Calu3 (cell line): ENCODE data around the gene ABHD15. TPM values are rescaled to one million over a fixed set of nuclear protein-coding genes. Genes with fewer than 3 reads are reported as not detected.

ENCODE experiments used
- BruUV-seq: library from RNA; stranded (reverse); fragments of 400-500 nt; replicated peaks from 2 replicates; lab custom pipeline; 2021; lab: Mats Ljungman, UMichigan
- CTCF ChIA-PET: fragments of 300-600 bp; sonication (Branson Sonifier 250); formaldehyde crosslinking; loops from one replicate; lab custom pipeline; 2022; ENCODE audit warnings: antibody characterized with exemption; lab: Charles Lee
- DNase-seq: peaks from one replicate; pipeline ENCODE4 v3.0.0; 2022
- H3K27ac Mint-ChIP-seq: one replicate; pipeline ENCODE4 v1.8.0; 2022; ENCODE audit warnings: mixed read lengths; ENCODE audit not compliant: unreplicated experiment
- H3K27me3 Mint-ChIP-seq: one replicate; pipeline ENCODE4 v1.8.0; 2022; ENCODE audit warnings: mixed read lengths; ENCODE audit not compliant: unreplicated experiment
- H3K36me3 Mint-ChIP-seq: one replicate; pipeline ENCODE4 v1.8.0; 2022; ENCODE audit warnings: mild to moderate bottlenecking, moderate library complexity, mixed read lengths; ENCODE audit not compliant: insufficient read depth, unreplicated experiment
- H3K4me1 Mint-ChIP-seq: one replicate; pipeline ENCODE4 v1.8.0; 2022; ENCODE audit warnings: mild to moderate bottlenecking, low read depth, mixed read lengths; ENCODE audit not compliant: unreplicated experiment
- H3K4me3 Mint-ChIP-seq: one replicate; pipeline ENCODE4 v1.8.0; 2022; ENCODE audit warnings: mild to moderate bottlenecking, low read depth, moderate library complexity, mixed read lengths; ENCODE audit not compliant: unreplicated experiment
- H3K9me3 Mint-ChIP-seq: one replicate; pipeline ENCODE4 v1.8.0; 2022; ENCODE audit warnings: low read depth, mixed read lengths; ENCODE audit not compliant: unreplicated experiment
- CTCF ChIP-seq: fragments of 200-600 bp; IDR thresholded peaks from one replicate; pipeline ENCODE4 v1.8.0; 2022; ENCODE audit warnings: antibody characterized with exemption; ENCODE audit not compliant: unreplicated experiment
- intact Hi-C: fragments of 100-400 bp; cut with micrococcal nuclease; formaldehyde crosslinking; loops from one replicate; pipeline ENCODE4 v1.10.0; 2022; ENCODE audit not compliant: unreplicated experiment
- total RNA-seq: library from RNA; stranded (reverse); gene quantifications from 2 replicates; pipeline ENCODE4 v1.2.3, GENCODE V29; 2022

The ABHD15 gene
- total RNA-seq, 1 experiment from 2014 or later = 12.5 TPM

GRCh38 chr17:29614349-29615047 lies 47.7 kb upstream of the ABHD15 start:
- Mint-ChIP-seq H3K4me3 (peak overlapping the region; percentile 81), H3K9me3 (no peaks in the 10 kb centered on the region), H3K4me1 (peaks cover 14% of the 10 kb centered on the region), H3K27me3 (peaks cover 23% of the 10 kb centered on the region), H3K36me3 (peaks cover 11% of the 10 kb centered on the region), H3K27ac (peak overlapping the region; percentile 54)
- no TSS peak for BruUV-seq
- TF ChIP-seq CTCF = no peak
- intact Hi-C loops = loop anchor here (5.0 kb wide), 1 partner anchor 32 kb away; no protein-coding TSS in a partner anchor
- CTCF ChIA-PET = no interaction called here
- DNase-seq = no peak

DNA sequence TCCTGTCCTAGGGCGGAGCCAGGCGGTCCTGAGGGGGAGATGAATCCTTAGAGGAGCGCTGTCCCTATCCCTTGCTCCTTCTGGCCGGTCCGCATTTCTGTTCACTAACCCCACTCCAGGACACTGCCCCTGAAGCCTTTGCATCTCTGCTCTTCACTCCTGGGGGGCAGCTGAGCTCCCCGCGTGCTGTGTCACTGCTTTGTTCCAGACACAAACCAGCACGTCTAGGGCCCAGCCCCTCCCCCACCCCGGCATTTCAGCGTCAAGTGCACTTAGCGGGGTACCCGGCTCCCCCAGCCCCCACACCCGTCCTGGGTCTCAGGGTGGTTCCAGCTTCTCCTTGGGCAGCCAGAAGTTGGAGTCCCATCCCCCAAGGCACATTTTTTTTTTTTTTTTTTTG lies 47.0 kb upstream of the ABHD15 start:
- intact Hi-C loops = no loop called here
- TF ChIP-seq CTCF = no peak
- no peak overlapping the region for H3K27ac Mint-ChIP-seq
- no TSS peak for BruUV-seq
- no peaks in the 10 kb centered on the region for H3K9me3 Mint-ChIP-seq
- H3K36me3 Mint-ChIP-seq = peaks cover 11% of the 10 kb centered on the region
- no peak for DNase-seq
- CTCF ChIA-PET = no interaction called here
- peaks cover 23% of the 10 kb centered on the region for H3K27me3 Mint-ChIP-seq
- peaks cover 14% of the 10 kb centered on the region for H3K4me1 Mint-ChIP-seq
- no peak overlapping the region for H3K4me3 Mint-ChIP-seq

GRCh38 chr17:29613352-29613837 lies 46.6 kb upstream of the ABHD15 start:
- H3K36me3 Mint-ChIP-seq = peaks cover 11% of the 10 kb centered on the region
- H3K27ac Mint-ChIP-seq = no peak overlapping the region
- intact Hi-C loops = no loop called here
- H3K4me3 Mint-ChIP-seq = no peak overlapping the region
- no TSS peak for BruUV-seq
- no peak for DNase-seq
- no peak for TF ChIP-seq CTCF
- peaks cover 14% of the 10 kb centered on the region for H3K4me1 Mint-ChIP-seq
- CTCF ChIA-PET = no interaction called here
- H3K9me3 Mint-ChIP-seq = no peaks in the 10 kb centered on the region
- peaks cover 23% of the 10 kb centered on the region for H3K27me3 Mint-ChIP-seq

DNA sequence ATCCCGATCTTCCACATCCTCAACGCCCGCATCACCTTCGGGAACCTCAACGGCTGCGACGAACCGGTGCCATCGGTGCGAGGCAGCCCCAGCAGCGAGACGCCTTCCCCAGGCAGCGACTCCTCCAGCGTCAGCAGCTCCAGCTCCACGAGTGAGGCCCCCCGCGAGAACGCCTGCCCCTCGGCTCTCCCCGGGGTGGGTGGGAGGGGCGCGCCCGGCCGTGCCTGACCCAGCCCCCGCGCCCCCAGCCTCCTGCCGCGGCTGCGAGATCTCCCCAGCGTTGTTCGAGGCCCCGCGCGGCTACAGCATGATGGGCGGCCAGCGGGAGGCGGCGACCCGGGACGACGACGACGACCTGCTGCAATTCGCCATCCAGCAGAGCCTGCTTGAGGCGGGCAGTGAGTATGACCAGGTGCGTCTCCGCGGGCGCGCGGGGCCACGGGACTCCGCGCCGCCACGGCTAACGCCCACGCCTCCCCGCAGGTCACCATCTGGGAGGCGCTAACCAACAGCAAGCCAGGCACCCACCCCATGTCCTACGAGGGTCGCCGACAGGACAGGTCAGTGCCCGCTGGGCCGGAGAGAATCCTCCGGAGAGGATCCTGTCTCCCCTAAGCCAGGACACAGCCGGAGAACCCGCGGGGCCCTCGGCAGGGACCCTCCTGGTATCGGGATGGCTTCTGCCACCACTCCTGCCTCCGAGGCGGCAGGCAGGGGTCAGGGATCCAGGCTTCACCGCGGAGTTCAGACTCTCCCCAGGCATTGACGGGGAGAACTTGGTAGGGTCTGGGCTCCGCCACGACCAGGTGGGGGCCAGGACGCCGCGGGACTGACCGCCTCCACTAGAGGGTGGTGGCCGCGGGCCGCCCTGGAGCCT lies 45.8 kb upstream of the ABHD15 start:
- intact Hi-C loops = no loop called here

More for the DNA sequence above, 45.8 kb upstream of the ABHD15 start:
- no peak for TF ChIP-seq CTCF
- peaks cover 14% of the 10 kb centered on the region for H3K4me1 Mint-ChIP-seq
- no peak overlapping the region for H3K4me3 Mint-ChIP-seq
- BruUV-seq = no TSS peak
- no peak for DNase-seq
- H3K27ac Mint-ChIP-seq = no peak overlapping the region
- peaks cover 23% of the 10 kb centered on the region for H3K27me3 Mint-ChIP-seq
- CTCF ChIA-PET = no interaction called here
- H3K9me3 Mint-ChIP-seq = no peaks in the 10 kb centered on the region
- peaks cover 11% of the 10 kb centered on the region for H3K36me3 Mint-ChIP-seq
